CD4-positive, alpha-beta T cell (primary cell): ENCODE measurements around the gene UQCRC2. TPM values are rescaled to one million over a fixed set of nuclear protein-coding genes. Genes with fewer than 3 reads are reported as not detected.
"Not testable (repeated sequence)": the region's sequence is repeated elsewhere in the genome, so short reads cannot be mapped to it uniquely, and the experiment has no call there.

Source experiments
- ATAC-seq: fragments of 200-7000 bp; cut with Tn5 transposase; one replicate; pipeline ENCODE4 v1.10.0; 2022; ENCODE audit warnings: mild to moderate bottlenecking; ENCODE audit not compliant: poor library complexity
- CTCF ChIA-PET: fragments of 350-600 bp; sonication (Branson Sonifier 250); formaldehyde crosslinking; loops from one replicate; lab custom pipeline; 2021; ENCODE audit warnings: antibody characterized with exemption, inconsistent platforms; lab: Charles Lee
- POLR2A ChIA-PET: fragments of 350-600 bp; sonication (Branson Sonifier 250); formaldehyde crosslinking; loops from one replicate; lab custom pipeline; 2021; ENCODE audit warnings: antibody characterized with exemption, inconsistent platforms; lab: Charles Lee
- DNase-seq, 14 experiments: peaks; one replicate each; pipeline ENCODE4 v3.0.0-alpha.2; 2013 to 2020; ENCODE audit warnings: mixed read lengths in 2 of 14
- H3K27ac ChIP-seq, 2 donors: one replicate each; pipeline versions ENCODE4 v1.5.1 to v1.7.0; 2013; ENCODE audit warnings: low read length in 2 of 2, low read depth in 1 of 2, mild to moderate bottlenecking in 1 of 2
- H3K27me3 ChIP-seq, 2 experiments: 1 replicate in 1 of 2; 2 replicates in 1 of 2; pipeline versions ENCODE4 v1.6.1 to v1.7.0; 2013; ENCODE audit warnings: low read length in 2 of 2, control low read depth in 1 of 2, mild to moderate bottlenecking in 1 of 2, moderate library complexity in 1 of 2; ENCODE audit not compliant: insufficient read depth in 2 of 2, control insufficient read depth in 1 of 2
- H3K36me3 ChIP-seq: one replicate; pipeline ENCODE4 v1.6.1; 2013; ENCODE audit warnings: low read length, control low read depth; ENCODE audit not compliant: insufficient read depth
- H3K4me1 ChIP-seq: one replicate; pipeline ENCODE4 v1.6.1; 2013; ENCODE audit warnings: low read length, control low read depth; ENCODE audit not compliant: insufficient read depth
- H3K4me3 ChIP-seq: one replicate; pipeline ENCODE4 v1.5.1; 2013; ENCODE audit warnings: mild to moderate bottlenecking, low read length, moderate library complexity
- H3K9me3 ChIP-seq, 2 experiments: 1 replicate in 1 of 2; 2 replicates in 1 of 2; pipeline versions ENCODE4 v1.6.1 to v1.7.0; 2013; ENCODE audit warnings: low read length in 2 of 2, mild to moderate bottlenecking in 2 of 2, control low read depth in 1 of 2, moderate library complexity in 1 of 2; ENCODE audit not compliant: control insufficient read depth in 1 of 2, insufficient read depth in 1 of 2
- H3K27ac Mint-ChIP-seq: one replicate; pipeline ENCODE4 v1.8.0; 2020; ENCODE audit warnings: mixed read lengths
- H3K27me3 Mint-ChIP-seq: one replicate; pipeline ENCODE4 v1.8.0; 2021; ENCODE audit warnings: mixed read lengths
- H3K36me3 Mint-ChIP-seq: one replicate; pipeline ENCODE4 v1.8.0; 2021; ENCODE audit warnings: low read depth, mixed read lengths
- H3K4me1 Mint-ChIP-seq: one replicate; pipeline ENCODE4 v1.8.0; 2021; ENCODE audit warnings: low read depth, mixed read lengths
- H3K4me3 Mint-ChIP-seq: one replicate; pipeline ENCODE4 v1.8.0; 2020; ENCODE audit warnings: mild to moderate bottlenecking, mixed read lengths
- H3K9me3 Mint-ChIP-seq: one replicate; pipeline ENCODE4 v1.8.0; 2020; ENCODE audit warnings: mixed read lengths
- CTCF ChIP-seq: fragments of 200-600 bp; IDR thresholded peaks from one replicate; pipeline ENCODE4 v1.8.0; 2022; ENCODE audit warnings: antibody characterized with exemption, mild to moderate bottlenecking
- intact Hi-C, 2 experiments: fragments of 100-400 bp; cut with DNase I in 1 of 2; cut with micrococcal nuclease in 1 of 2; formaldehyde crosslinking; loops; one replicate each; pipeline versions ENCODE4 v1.15.1 to v1.9.0; 2023 to 2025; cut with DNase I, micrococcal nuclease
- polyA plus RNA-seq, 2 donors: library from polyadenylated mRNA; unstranded; fragments of 120-200 nt; gene quantifications; one replicate each; pipeline ENCODE4 v1.2.1, GENCODE V29; 2013
- total RNA-seq, 174 experiments: library from RNA in 2 of 174; stranded (reverse) in 2 of 174; gene quantifications; one replicate each; pipeline ENCODE4 v1.2.3 and lab custom pipeline; 2021 to 2026

UQCRC2 gene
- total RNA-seq = 100 to 1,000 TPM; 142 to 146 TPM
- polyA plus RNA-seq (2013, experiment 1 of 2) = 154 TPM
- 144 TPM for polyA plus RNA-seq (2013, experiment 2 of 2)
- 88.4 to 250 (median 138) reads per million in 172 experiments for total RNA-seq (lab: John Stamatoyannopoulos, UW)

GRCh38 chr16:21952793-21953540 is at the start of gene UQCRC2:
TSS of gene UQCRC2 (plus strand) at chr16:21953361. CDS start at chr16:21953424, 63 bp downstream.
- Mint-ChIP-seq H3K9me3 (no peaks in the 10 kb centered on the region), H3K27ac (peak within 1 kb of the TSS; percentile 94), H3K36me3 (peaks cover 52% of the 10 kb centered on the region), H3K27me3 (no peaks in the 10 kb centered on the region), H3K4me3 (peak within 1 kb of the TSS; percentile 94), H3K4me1 (peaks cover 62% of the 10 kb centered on the region)
- ChIA-PET POLR2A (interaction anchor here (0.6 to 2.5 kb wide), 11 partner anchors 9 to 432 kb away, joined by 3 to 41 read pairs (median 3); no protein-coding TSS in a partner anchor), CTCF (interaction anchor here (1.8 to 1.9 kb wide), 2 partner anchors 124 to 236 kb away, joined by 5 to 7 read pairs; no protein-coding TSS in a partner anchor)
- intact Hi-C loops = loop anchor here (1.0 to 10.0 kb wide), 7 partner anchors 55 to 1602 kb away; partner anchors contain the start of genes POLR3E (in 2 of the 2), EARS2 (in 1 of the 2), MOSMO (in 1 of the 2) and UBFD1 (in 1 of the 2)
- ATAC-seq = peak; percentile 87
- H3K9me3 ChIP-seq = no peaks in the 10 kb centered on the region
- no peaks in the 10 kb centered on the region for H3K27me3 ChIP-seq
- peaks cover 11% of the 10 kb centered on the region for H3K36me3 ChIP-seq
- peak within 1 kb of the TSS; percentile 92 for H3K4me3 ChIP-seq
- DNase-seq = peak; percentile 76 to 95 (median 82)
- TF ChIP-seq CTCF = no peak
- H3K27ac ChIP-seq = peak within 1 kb of the TSS; percentile 93 to 96
- H3K4me1 ChIP-seq = peaks cover 52% of the 10 kb centered on the region

GRCh38 chr16:21932650-21933049 is 20.5 kb upstream of the UQCRC2 start:
- CTCF ChIA-PET, POLR2A ChIA-PET, H3K4me3 Mint-ChIP-seq, H3K27ac Mint-ChIP-seq, H3K4me3 ChIP-seq, H3K4me1 ChIP-seq, H3K9me3 ChIP-seq, ATAC-seq, H3K27ac ChIP-seq, H3K27me3 Mint-ChIP-seq, H3K36me3 Mint-ChIP-seq, H3K36me3 ChIP-seq, H3K9me3 Mint-ChIP-seq, intact Hi-C loops, H3K27me3 ChIP-seq, DNase-seq: not testable (repeated sequence)
- peaks cover 15% of the 10 kb centered on the region for H3K4me1 Mint-ChIP-seq

DNA sequence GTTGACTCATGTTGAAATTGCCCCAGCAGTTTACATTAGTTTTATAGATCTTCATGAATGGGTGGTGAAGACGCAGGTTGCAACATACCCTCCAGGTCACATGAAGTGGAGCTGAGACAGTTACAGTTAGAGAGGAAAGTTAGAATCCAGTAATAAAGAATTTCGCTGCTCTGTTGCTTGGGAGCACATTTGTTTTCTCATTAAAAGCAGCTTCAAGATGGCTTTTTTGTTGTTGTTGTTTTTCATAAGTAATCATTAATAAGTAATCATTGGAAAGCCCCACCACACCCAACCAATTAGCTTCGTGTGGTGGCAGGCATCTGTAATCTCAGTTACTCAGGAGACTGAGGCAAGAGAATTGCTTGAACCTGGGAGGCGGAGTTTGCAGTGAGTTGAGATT is 19.8 kb upstream of the UQCRC2 start:
- DNase-seq, H3K27ac ChIP-seq, H3K27me3 Mint-ChIP-seq, H3K27me3 ChIP-seq, ATAC-seq, H3K9me3 ChIP-seq, intact Hi-C loops, H3K4me1 ChIP-seq, H3K36me3 Mint-ChIP-seq, H3K9me3 Mint-ChIP-seq, POLR2A ChIA-PET, CTCF ChIA-PET, H3K36me3 ChIP-seq, H3K4me3 ChIP-seq, H3K4me3 Mint-ChIP-seq, H3K27ac Mint-ChIP-seq: not testable (repeated sequence)
- H3K4me1 Mint-ChIP-seq = peaks cover 15% of the 10 kb centered on the region

DNA sequence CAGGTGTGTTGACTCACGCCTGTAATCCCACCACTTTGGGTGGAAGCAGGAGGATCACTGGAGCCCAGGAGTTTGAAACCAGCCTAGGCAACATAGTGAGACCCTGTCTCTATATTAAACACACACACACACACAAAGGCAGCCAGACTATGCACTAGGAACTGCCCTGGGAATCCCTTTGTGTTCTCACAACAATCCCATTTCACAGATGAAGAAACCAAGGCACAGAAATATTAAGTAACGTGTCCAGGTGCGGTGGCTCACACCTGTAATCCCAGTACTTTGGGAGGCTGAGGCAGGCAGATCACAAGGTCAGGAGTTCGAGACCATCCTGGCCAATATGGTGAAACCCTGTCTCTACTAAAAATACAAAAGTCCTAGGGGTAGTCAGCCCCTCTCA is 19.4 kb upstream of the UQCRC2 start:
- H3K9me3 Mint-ChIP-seq, H3K27me3 Mint-ChIP-seq, CTCF ChIA-PET, H3K4me3 Mint-ChIP-seq, H3K4me3 ChIP-seq, H3K9me3 ChIP-seq, H3K27me3 ChIP-seq, H3K36me3 ChIP-seq, POLR2A ChIA-PET, intact Hi-C loops, H3K36me3 Mint-ChIP-seq, ATAC-seq, H3K4me1 ChIP-seq, H3K27ac ChIP-seq, H3K27ac Mint-ChIP-seq, DNase-seq: not testable (repeated sequence)
- H3K4me1 Mint-ChIP-seq = peaks cover 15% of the 10 kb centered on the region

- H3K4me3 ChIP-seq, H3K27me3 Mint-ChIP-seq, ATAC-seq, CTCF ChIA-PET, H3K36me3 Mint-ChIP-seq, H3K9me3 ChIP-seq, POLR2A ChIA-PET, H3K36me3 ChIP-seq, H3K4me1 ChIP-seq, DNase-seq, H3K4me3 Mint-ChIP-seq, H3K27ac ChIP-seq, H3K9me3 Mint-ChIP-seq, H3K27ac Mint-ChIP-seq, intact Hi-C loops, H3K27me3 ChIP-seq: not testable (repeated sequence)
- H3K4me1 Mint-ChIP-seq = peaks cover 15% of the 10 kb centered on the region
These were observed 16.9 kb upstream of the UQCRC2 start for GRCh38 chr16:21936216-21936615.
